ENCODE data around the gene PDIA6.

The PDIA6 gene

GRCh38 chr2:10800163-10800562 lies 12.4 kb downstream of the PDIA6 start:
- no peak overlapping the region for H3K27ac ChIP-seq
- H3K4me2 ChIP-seq = no peak overlapping the region
- peaks cover 52% of the 10 kb centered on the region for H4K20me1 ChIP-seq (ENCODE audit: insufficient read depth)
- H3K4me1 ChIP-seq (ENCODE audit: low read depth, poor library complexity, severe bottlenecking) = peaks cover 39% of the 10 kb centered on the region
- TF ChIP-seq CTCF (conservative IDR thresholded peaks at IDR 0.05; ENCODE audit: low read depth, low read length) = no peak
- no peak overlapping the region for H3K4me3 ChIP-seq (IDR thresholded peaks at IDR 0.05; ENCODE audit: insufficient read depth, low read depth, low read length)
- no peaks in the 10 kb centered on the region for H3K27me3 ChIP-seq (ENCODE audit: insufficient read depth, low read depth)
- H2AFZ ChIP-seq (ENCODE audit: low read depth) = no peak overlapping the region
- H3K9ac ChIP-seq = no peak overlapping the region
- peaks cover 92% of the 10 kb centered on the region for H3K79me2 ChIP-seq (ENCODE audit: insufficient read depth, low read depth)
- peaks cover 25% of the 10 kb centered on the region; the same call in 1 of the 2 replicates for H3K36me3 ChIP-seq (ENCODE audit: insufficient read depth)

GRCh38 chr2:10798783-10799182 lies 13.8 kb downstream of the PDIA6 start:
- peaks cover 52% of the 10 kb centered on the region for H4K20me1 ChIP-seq (ENCODE audit: insufficient read depth)
- no peak overlapping the region for H3K4me2 ChIP-seq
- no peak overlapping the region for H3K27ac ChIP-seq
- H3K9ac ChIP-seq = no peak overlapping the region
- no peak for TF ChIP-seq CTCF (conservative IDR thresholded peaks at IDR 0.05; ENCODE audit: low read depth, low read length)
- no peak overlapping the region for H2AFZ ChIP-seq (ENCODE audit: low read depth)
- no peak overlapping the region for H3K4me3 ChIP-seq (IDR thresholded peaks at IDR 0.05; ENCODE audit: insufficient read depth, low read depth, low read length)
- H3K79me2 ChIP-seq (ENCODE audit: insufficient read depth, low read depth) = peaks cover 95% of the 10 kb centered on the region
- no peaks in the 10 kb centered on the region for H3K27me3 ChIP-seq (ENCODE audit: insufficient read depth, low read depth)
- peaks cover 53% of the 10 kb centered on the region for H3K4me1 ChIP-seq (ENCODE audit: low read depth, poor library complexity, severe bottlenecking)
- peaks cover 27% of the 10 kb centered on the region; the same call in 1 of the 2 replicates for H3K36me3 ChIP-seq (ENCODE audit: insufficient read depth)

- TF ChIP-seq CTCF (conservative IDR thresholded peaks at IDR 0.05; ENCODE audit: low read depth, low read length) = no peak
- H3K27ac ChIP-seq = no peak overlapping the region
- peaks cover 36% of the 10 kb centered on the region for H4K20me1 ChIP-seq (ENCODE audit: insufficient read depth)
- H3K36me3 ChIP-seq (ENCODE audit: insufficient read depth) = peaks cover 26% of the 10 kb centered on the region; the same call in 1 of the 2 replicates
- no peak overlapping the region for H3K4me3 ChIP-seq (IDR thresholded peaks at IDR 0.05; ENCODE audit: insufficient read depth, low read depth, low read length)
- H3K79me2 ChIP-seq (ENCODE audit: insufficient read depth, low read depth) = peaks cover 80% of the 10 kb centered on the region
- peaks cover 61% of the 10 kb centered on the region for H3K4me1 ChIP-seq (ENCODE audit: low read depth, poor library complexity, severe bottlenecking)
- H2AFZ ChIP-seq (ENCODE audit: low read depth) = no peak overlapping the region
- H3K4me2 ChIP-seq = no peak overlapping the region
- H3K9ac ChIP-seq = no peak overlapping the region
- H3K27me3 ChIP-seq (ENCODE audit: insufficient read depth, low read depth) = no peaks in the 10 kb centered on the region
Measured at GRCh38 chr2:10796703-10797102, 15.9 kb downstream of the PDIA6 start.

- Histone ChIP-seq H3K27ac (no peak overlapping the region), H3K9ac (no peak overlapping the region), H3K36me3 (ENCODE audit: insufficient read depth) (peaks cover 20% of the 10 kb centered on the region; the same call in 1 of the 2 replicates), H3K4me1 (ENCODE audit: low read depth, poor library complexity, severe bottlenecking) (peaks cover 67% of the 10 kb centered on the region), H3K27me3 (ENCODE audit: insufficient read depth, low read depth) (no peaks in the 10 kb centered on the region), H4K20me1 (ENCODE audit: insufficient read depth) (peaks cover 24% of the 10 kb centered on the region), H2AFZ (ENCODE audit: low read depth) (no peak overlapping the region), H3K79me2 (ENCODE audit: insufficient read depth, low read depth) (peaks cover 69% of the 10 kb centered on the region), H3K4me2 (no peak overlapping the region), H3K4me3 (IDR thresholded peaks at IDR 0.05; ENCODE audit: insufficient read depth, low read depth, low read length) (no peak overlapping the region)
- no peak for TF ChIP-seq CTCF (conservative IDR thresholded peaks at IDR 0.05; ENCODE audit: low read depth, low read length)
Measured at GRCh38 chr2:10795508-10796046, 17.0 kb downstream of the PDIA6 start.
